GM15510 (cell line): Measurements from ENCODE around the gene EZR.

Experiments used
- POLR2A ChIP-seq: IDR thresholded peaks from 3 replicates; pipeline ENCODE4 v1.6.1; 2011; ENCODE audit warnings: borderline replicate concordance; ENCODE audit not compliant: insufficient read length; ENCODE audit errors: extremely low read depth

The EZR gene

GRCh38 chr6:158812611-158813010 lies 6.6 kb downstream of the EZR start:
- TF ChIP-seq POLR2A = no peak

GRCh38 chr6:158810155-158811095 lies 8.7 kb downstream of the EZR start:
- no peak for TF ChIP-seq POLR2A

GRCh38 chr6:158808941-158809678 lies 10.1 kb downstream of the EZR start:
- TF ChIP-seq POLR2A = no peak

- no peak for TF ChIP-seq POLR2A
Observed at GRCh38 chr6:158808442-158808833, 10.7 kb downstream of the EZR start.

GRCh38 chr6:158807515-158808441 lies 11.4 kb downstream of the EZR start:
- TF ChIP-seq POLR2A = no peak

GRCh38 chr6:158805698-158806377 lies 13.3 kb downstream of the EZR start:
- TF ChIP-seq POLR2A = no peak

GRCh38 chr6:158804207-158804606 lies 15.0 kb downstream of the EZR start:
- no peak for TF ChIP-seq POLR2A

- TF ChIP-seq POLR2A = no peak
Observed at GRCh38 chr6:158803733-158804143, 15.4 kb downstream of the EZR start.

GRCh38 chr6:158801655-158802294 lies 17.4 kb downstream of the EZR start:
- no peak for TF ChIP-seq POLR2A

GRCh38 chr6:158799051-158799792 lies 19.9 kb downstream of the EZR start:
- TF ChIP-seq POLR2A = no peak

- no peak for TF ChIP-seq POLR2A
Observed at GRCh38 chr6:158798311-158798710, 20.9 kb downstream of the EZR start.

GRCh38 chr6:158797331-158798310 lies 21.5 kb downstream of the EZR start:
- no peak for TF ChIP-seq POLR2A
